HCT116 (cell line): ENCODE results near the gene OCA2. TPM values are rescaled to one million over a fixed set of nuclear protein-coding genes. Genes with fewer than 3 reads are reported as not detected.

Experiments used
- ATAC-seq: fragments of 200-7000 bp; cut with Tn5 transposase; 2 replicates; pipeline ENCODE4 v1.9.1; 2020; ENCODE audit warnings: mild to moderate bottlenecking, moderate library complexity
- BruUV-seq: library from RNA; stranded (reverse); fragments of 400-500 nt; replicated peaks from 2 replicates; lab custom pipeline; 2021; lab: Mats Ljungman, UMichigan
- CTCF ChIA-PET: fragments of 300-600 bp; sonication (Branson Sonifier 250); formaldehyde crosslinking; loops from one replicate; lab custom pipeline; 2021; ENCODE audit warnings: antibody characterized with exemption; lab: Charles Lee
- POLR2A ChIA-PET: fragments of 300-600, 350-600 bp; sonication (Branson Sonifier 250); formaldehyde crosslinking; loops from one replicate; lab custom pipeline; 2021; ENCODE audit warnings: antibody characterized with exemption; lab: Charles Lee
- RAD21 ChIA-PET, 2 experiments: fragments of 300-600 bp; sonication (Branson Sonifier 250); formaldehyde crosslinking; loops; one replicate each; lab custom pipeline; 2023; ENCODE audit warnings: low total read pairs in 2 of 2; ENCODE audit not compliant: uncharacterized antibody in 2 of 2, unreplicated experiment in 2 of 2, low non-redundant PET in 1 of 2; lab: Charles Lee
- DNase-seq: peaks from one replicate; pipeline ENCODE4 v3.0.0-alpha.2; 2010; ENCODE audit warnings: low read depth, low spot score
- H2AFZ ChIP-seq: fragments of 200-600 bp; shearing (Covaris generic), sonication (generic); 2 replicates; pipeline ENCODE4 v1.6.1; 2017; ENCODE audit warnings: low read depth, mixed run types, mixed read lengths, antibody characterized with exemption, low read length; ENCODE audit not compliant: poor library complexity, severe bottlenecking
- H3K27ac ChIP-seq: 2 replicates; pipeline ENCODE4 v1.5.1; 2012; ENCODE audit warnings: low read depth, low read length
- H3K27me3 ChIP-seq: fragments of 200-600 bp; sonication (generic); 2 replicates; pipeline ENCODE4 v1.6.1; 2016; ENCODE audit warnings: mixed run types, low read length, mixed read lengths; ENCODE audit not compliant: insufficient read depth
- H3K36me3 ChIP-seq, 2 experiments: fragments of 200-500 bp in 1 of 2; fragments of 200-600 bp in 1 of 2; sonication (Bioruptor generic) in 1 of 2; sonication (generic) in 1 of 2; 2 replicates each; pipeline versions ENCODE4 v1.5.1 to v1.6.1; 2014 to 2016; ENCODE audit warnings: low read length in 2 of 2, inconsistent platforms in 1 of 2, mixed read lengths in 1 of 2, mixed run types in 1 of 2; ENCODE audit not compliant: insufficient read depth in 2 of 2, control insufficient read depth in 1 of 2
- H3K4me1 ChIP-seq, 2 experiments: fragments of 200-600 bp in 1 of 2; sonication (generic) in 1 of 2; 2 replicates each; pipeline versions ENCODE4 v1.5.1 to v1.6.1; 2012 to 2017; ENCODE audit warnings: low read length in 2 of 2, inconsistent platforms in 1 of 2, mild to moderate bottlenecking in 1 of 2, mixed read lengths in 1 of 2, mixed run types in 1 of 2, moderate library complexity in 1 of 2; ENCODE audit not compliant: insufficient read depth in 2 of 2, control insufficient read depth in 1 of 2
- H3K4me2 ChIP-seq: fragments of 200-600 bp; sonication (generic); 2 replicates; pipeline ENCODE4 v1.6.1; 2017; ENCODE audit warnings: mixed run types, low read length, mixed read lengths
- H3K4me3 ChIP-seq, 2 experiments: fragments of 200-600 bp in 1 of 2; sonication (generic) in 1 of 2; replicated peaks in 1 of 2; 2 replicates each; pipeline ENCODE4 v1.5.1; 2011 to 2016; ENCODE audit warnings: low read length in 2 of 2, control low read depth in 1 of 2, low read depth in 1 of 2, mild to moderate bottlenecking in 1 of 2, mixed read lengths in 1 of 2, mixed run types in 1 of 2
- H3K79me2 ChIP-seq: fragments of 200-600 bp; sonication (generic); 2 replicates; pipeline ENCODE4 v1.6.1; 2017; ENCODE audit warnings: mild to moderate bottlenecking, mixed run types, low read length, moderate library complexity, mixed read lengths; ENCODE audit not compliant: insufficient read depth
- H3K9ac ChIP-seq: fragments of 200-600 bp; sonication (generic); 2 replicates; pipeline ENCODE4 v1.6.1; 2016; ENCODE audit warnings: low read length, mixed read lengths
- H3K9me2 ChIP-seq: fragments of 200-600 bp; sonication (generic), shearing (Covaris generic); 2 replicates; pipeline ENCODE4 v1.6.1; 2017; ENCODE audit warnings: mixed run types, mild to moderate bottlenecking, moderate library complexity; ENCODE audit not compliant: insufficient read depth
- H3K9me3 ChIP-seq, 2 experiments: fragments of 200-500 bp in 1 of 2; fragments of 200-600 bp in 1 of 2; sonication (Bioruptor generic) in 1 of 2; sonication (generic) in 1 of 2; 2 replicates each; pipeline ENCODE4 v1.6.1; 2014 to 2017; ENCODE audit warnings: low read length in 2 of 2, mixed read lengths in 2 of 2, inconsistent platforms in 1 of 2, low read depth in 1 of 2, mild to moderate bottlenecking in 1 of 2, mixed run types in 1 of 2, moderate library complexity in 1 of 2; ENCODE audit not compliant: control insufficient read depth in 1 of 2, insufficient read depth in 1 of 2
- H4K20me1 ChIP-seq: fragments of 200-600 bp; sonication (generic), shearing (Covaris generic); 2 replicates; pipeline ENCODE4 v1.6.1; 2017; ENCODE audit warnings: mixed run types, mild to moderate bottlenecking, moderate library complexity; ENCODE audit not compliant: insufficient read depth
- CBX3 ChIP-seq: IDR thresholded peaks from 2 replicates; pipeline ENCODE4 v1.6.1; 2012; ENCODE audit warnings: low read depth
- CEBPB ChIP-seq: IDR thresholded peaks from 2 replicates; pipeline ENCODE4 v1.6.1; 2012; ENCODE audit warnings: low read depth
- EGR1 ChIP-seq: IDR thresholded peaks from 2 replicates; pipeline ENCODE4 v1.6.1; 2012; ENCODE audit warnings: low read depth
- ELF1 ChIP-seq: IDR thresholded peaks from 2 replicates; pipeline ENCODE4 v1.6.1; 2012; ENCODE audit warnings: low read depth, borderline replicate concordance
- EZH2 ChIP-seq: fragments of 200-600 bp; sonication (generic); IDR thresholded peaks from 2 replicates; pipeline ENCODE4 v1.6.1; 2017; ENCODE audit warnings: antibody characterized with exemption, mixed run types
- EZH2phosphoT487 ChIP-seq: fragments of 200-600 bp; IDR thresholded peaks from 2 replicates; pipeline ENCODE4 v1.6.1; 2018; ENCODE audit warnings: antibody characterized with exemption, borderline replicate concordance
- FOSL1 ChIP-seq: IDR thresholded peaks from 2 replicates; pipeline ENCODE4 v1.6.1; 2012; ENCODE audit warnings: low read depth
- JUND ChIP-seq: IDR thresholded peaks from 2 replicates; pipeline ENCODE4 v1.6.1; 2012
- POLR2AphosphoS5 ChIP-seq: IDR thresholded peaks from 2 replicates; pipeline ENCODE4 v1.6.1; 2011; ENCODE audit warnings: mild to moderate bottlenecking, low read depth, low read length, moderate library complexity
- RAD21 ChIP-seq: IDR thresholded peaks from 2 replicates; pipeline ENCODE4 v1.6.1; 2012; ENCODE audit warnings: low read depth, mild to moderate bottlenecking
- SIN3A ChIP-seq: IDR thresholded peaks from 2 replicates; pipeline ENCODE4 v1.6.1; 2012; ENCODE audit warnings: low read depth
- SP1 ChIP-seq: IDR thresholded peaks from 2 replicates; pipeline ENCODE4 v1.6.1; 2012; ENCODE audit warnings: low read depth
- TCF7L2 ChIP-seq: IDR thresholded peaks from 2 replicates; pipeline ENCODE4 v1.7.0; 2011; ENCODE audit warnings: borderline replicate concordance, inconsistent platforms; ENCODE audit not compliant: insufficient read depth, insufficient read length; ENCODE audit errors: extremely low read depth
- ZFX ChIP-seq: fragments of 450-650 bp; IDR thresholded peaks from 2 replicates; pipeline ENCODE4 v1.6.1; 2017
- ZNF274 ChIP-seq: fragments of 200-500 bp; sonication (Bioruptor generic); IDR thresholded peaks from 2 replicates; pipeline ENCODE4 v1.6.1; 2014; ENCODE audit warnings: mild to moderate bottlenecking, low read depth, low read length, inconsistent platforms
- intact Hi-C: fragments of 100-400 bp; cut with micrococcal nuclease; formaldehyde crosslinking; loops from 2 replicates; pipeline ENCODE4 v1.10.0; 2022
- total RNA-seq: library from RNA; stranded (reverse); gene quantifications from one replicate; pipeline ENCODE4 v1.2.1, GENCODE V29; 2021; ENCODE audit not compliant: unreplicated experiment
- TF ChIP-seq, protein P1 (sequence below): IDR thresholded peaks from 2 replicates; pipeline ENCODE4 v1.6.1; 2012
- TF ChIP-seq, protein P2 (sequence below): IDR thresholded peaks from 2 replicates; pipeline ENCODE4 v1.6.1; 2011; ENCODE audit warnings: mild to moderate bottlenecking, low read length, moderate library complexity; ENCODE audit not compliant: insufficient replicate concordance; ENCODE audit errors: extremely low read depth

Gene OCA2
- total RNA-seq, 1 experiment from 2014 or later, result not detected

DNA sequence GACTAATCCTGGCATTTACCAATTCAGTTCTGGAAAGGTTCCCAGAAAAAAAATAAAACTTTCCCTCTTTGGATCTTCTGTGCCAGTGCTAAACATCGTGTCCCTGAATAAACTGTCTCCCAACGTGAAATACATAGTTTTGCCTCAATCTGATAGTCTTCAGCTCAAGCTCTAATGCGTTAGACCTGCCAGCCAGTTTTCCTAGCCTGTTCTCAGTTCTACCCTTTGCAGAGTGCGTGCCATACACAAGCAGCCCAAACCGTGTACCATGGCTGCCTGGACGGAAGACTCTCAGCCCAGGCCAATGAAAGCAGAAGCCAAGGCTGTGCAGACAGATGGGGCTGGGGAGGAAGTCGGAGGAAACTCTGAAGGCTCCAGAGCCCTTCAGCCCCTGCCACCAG lies 11.4 kb upstream of the OCA2 start:
- no TSS peak for BruUV-seq
- RAD21 ChIA-PET, result no interaction called here

DNA sequence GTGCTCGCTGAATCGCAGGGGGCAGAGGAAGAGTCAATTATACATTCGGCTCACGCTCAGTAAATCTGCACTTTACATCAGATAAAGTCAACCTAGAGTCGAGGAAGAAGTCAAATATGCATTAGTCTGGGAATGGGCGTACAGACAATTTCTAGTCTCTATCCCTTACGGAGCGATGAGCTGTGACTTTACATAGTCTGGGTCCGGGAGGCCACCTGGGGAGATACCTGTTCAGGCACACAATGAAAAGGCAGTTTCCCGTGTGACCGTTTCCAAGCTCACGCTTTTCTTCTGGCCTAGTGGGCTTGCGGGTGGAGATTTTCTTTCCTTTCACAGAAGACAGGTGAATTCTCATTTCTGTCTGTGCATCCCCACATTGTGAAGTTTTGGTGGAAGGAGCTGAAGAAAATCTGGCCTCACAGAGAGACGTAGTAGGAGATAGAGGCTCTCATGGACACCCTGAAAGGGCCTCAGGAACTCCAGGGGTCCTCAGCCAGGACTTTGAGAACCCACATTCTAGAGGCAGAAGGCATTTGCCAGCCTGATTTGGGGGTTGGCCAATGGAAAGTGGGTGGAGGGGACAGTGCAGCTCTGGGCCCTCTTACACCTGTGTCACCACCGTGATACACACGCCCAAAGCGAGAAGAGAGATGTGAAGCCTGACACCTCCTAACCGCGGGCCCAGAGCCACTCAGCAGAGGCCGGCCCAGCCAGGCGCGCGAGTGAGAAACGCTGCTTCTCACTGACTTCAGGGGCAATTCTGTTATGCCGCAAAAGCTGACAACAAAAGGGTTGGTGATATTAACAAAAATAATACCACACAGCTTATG lies 10.7 kb upstream of the OCA2 start:
- intact Hi-C loops, result no loop called here
- POLR2A ChIA-PET, result no interaction called here

More for the DNA sequence above, 11.4 kb upstream of the OCA2 start:
- Histone ChIP-seq H3K9me3 (no peaks in the 10 kb centered on the region), H3K27me3 (no peaks in the 10 kb centered on the region), H3K4me3 (no peak overlapping the region), H3K79me2 (no peaks in the 10 kb centered on the region), H3K4me2 (no peak overlapping the region), H3K9me2 (no peaks in the 10 kb centered on the region), H3K27ac (no peak overlapping the region), H3K4me1 (no peaks in the 10 kb centered on the region), H3K36me3 (peaks cover 4 to 18% of the 10 kb centered on the region in 2 experiments; a peak in 2 of 4 replicates), H2AFZ (no peak overlapping the region), H3K9ac (no peak overlapping the region), H4K20me1 (no peaks in the 10 kb centered on the region)
- TF ChIP-seq EZH2phosphoT487, result no peak
- TF ChIP-seq JUND, result no peak
- TF ChIP-seq, protein P1, sequence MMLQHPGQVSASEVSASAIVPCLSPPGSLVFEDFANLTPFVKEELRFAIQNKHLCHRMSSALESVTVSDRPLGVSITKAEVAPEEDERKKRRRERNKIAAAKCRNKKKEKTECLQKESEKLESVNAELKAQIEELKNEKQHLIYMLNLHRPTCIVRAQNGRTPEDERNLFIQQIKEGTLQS, result no peak
- no peak for TF ChIP-seq ZNF274
- no peak for TF ChIP-seq CBX3
- TF ChIP-seq EGR1, result no peak
- TF ChIP-seq EZH2, result no peak
- no peak for TF ChIP-seq TCF7L2
- intact Hi-C loops, result no loop called here
- DNase-seq (no peak), ATAC-seq (no peak; the same call in 1 of the 2 replicates)
- CTCF ChIA-PET, result interaction anchor here (0.7 kb wide), 1 partner anchor 16 kb away, joined by 3 read pairs; no protein-coding TSS in a partner anchor
- POLR2A ChIA-PET, result no interaction called here

More for the DNA sequence above, 10.7 kb upstream of the OCA2 start:
- TSS peak; percentile 25 for BruUV-seq
- RAD21 ChIA-PET, result no interaction called here
- TF ChIP-seq JUND, result no peak
- TF ChIP-seq, protein P2, sequence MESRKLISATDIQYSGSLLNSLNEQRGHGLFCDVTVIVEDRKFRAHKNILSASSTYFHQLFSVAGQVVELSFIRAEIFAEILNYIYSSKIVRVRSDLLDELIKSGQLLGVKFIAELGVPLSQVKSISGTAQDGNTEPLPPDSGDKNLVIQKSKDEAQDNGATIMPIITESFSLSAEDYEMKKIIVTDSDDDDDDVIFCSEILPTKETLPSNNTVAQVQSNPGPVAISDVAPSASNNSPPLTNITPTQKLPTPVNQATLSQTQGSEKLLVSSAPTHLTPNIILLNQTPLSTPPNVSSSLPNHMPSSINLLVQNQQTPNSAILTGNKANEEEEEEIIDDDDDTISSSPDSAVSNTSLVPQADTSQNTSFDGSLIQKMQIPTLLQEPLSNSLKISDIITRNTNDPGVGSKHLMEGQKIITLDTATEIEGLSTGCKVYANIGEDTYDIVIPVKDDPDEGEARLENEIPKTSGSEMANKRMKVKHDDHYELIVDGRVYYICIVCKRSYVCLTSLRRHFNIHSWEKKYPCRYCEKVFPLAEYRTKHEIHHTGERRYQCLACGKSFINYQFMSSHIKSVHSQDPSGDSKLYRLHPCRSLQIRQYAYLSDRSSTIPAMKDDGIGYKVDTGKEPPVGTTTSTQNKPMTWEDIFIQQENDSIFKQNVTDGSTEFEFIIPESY, result no peak
- TF ChIP-seq ELF1, result no peak
- TF ChIP-seq CBX3, result no peak
- TF ChIP-seq ZNF274, result no peak
- no peak for TF ChIP-seq POLR2AphosphoS5
- no peak for TF ChIP-seq ZFX
- TF ChIP-seq RAD21, result no peak
- no peak for TF ChIP-seq TCF7L2
- no peak for TF ChIP-seq EZH2
- no peak for TF ChIP-seq FOSL1
- TF ChIP-seq CEBPB, result no peak
- no peak for TF ChIP-seq SP1
- no peak for TF ChIP-seq EGR1
- no peak for TF ChIP-seq SIN3A
- TF ChIP-seq, all 23 proteins: peak for 0
- no peaks in the 10 kb centered on the region for H3K9me3 ChIP-seq
- H3K9me2 ChIP-seq, result no peaks in the 10 kb centered on the region
- H3K4me1 ChIP-seq, result no peaks in the 10 kb centered on the region
- no peak overlapping the region for H3K4me2 ChIP-seq
- H4K20me1 ChIP-seq, result no peaks in the 10 kb centered on the region
- H3K27ac ChIP-seq, result no peak overlapping the region
- no peaks in the 10 kb centered on the region for H3K79me2 ChIP-seq
- H2AFZ ChIP-seq, result no peak overlapping the region
- 0 out of 2 replicates have a peak, but pooled peaks have one; percentile 34 for ATAC-seq
- H3K9ac ChIP-seq, result no peak overlapping the region
- no peaks in the 10 kb centered on the region for H3K27me3 ChIP-seq
- no peak overlapping the region for H3K4me3 ChIP-seq
- CTCF ChIA-PET, result interaction anchor here (0.7 to 2.4 kb wide), 2 partner anchors 16 kb away, joined by 3 to 9 read pairs; no protein-coding TSS in a partner anchor
- H3K36me3 ChIP-seq, result peaks cover 4 to 17% of the 10 kb centered on the region in 2 experiments; a peak in 2 of 4 replicates
- no peak for DNase-seq
